Right renal cortex interstitium (tissue), 3 donors: ENCODE measurements around the gene MYL4. TPM values are rescaled to one million over a fixed set of nuclear protein-coding genes. Genes with fewer than 3 reads are reported as not detected.
"Not testable (repeated sequence)": the region's sequence is repeated elsewhere in the genome, so short reads cannot be mapped to it uniquely, and the experiment has no call there.

Experiments
- DNase-seq, 3 donors: peaks; one replicate each; pipeline ENCODE4 v3.0.0-alpha.2; 2013; ENCODE audit warnings: low read depth in 3 of 3, low spot score in 2 of 3
- polyA plus RNA-seq, 3 donors: library from polyadenylated mRNA; unstranded; fragments of 120-200 nt; gene quantifications; one replicate each; pipeline ENCODE4 v1.2.1, GENCODE V29; 2013; ENCODE audit not compliant: insufficient read length in 3 of 3

MYL4 gene
- polyA plus RNA-seq: 1 to 10 TPM; 3.6 to 6.6 (median 3.9) TPM

GRCh38 chr17:47208744-47209488, at the start of gene MYL4:
MYL4 (plus strand) TSS chr17:47209348; CDS start chr17:47209423, 75 bp downstream.
- DNase-seq: no peak

GRCh38 chr17:47162013-47162622, 47.0 kb upstream of the MYL4 start:
- no peak for DNase-seq

GRCh38 chr17:47164263-47164662, 44.9 kb upstream of the MYL4 start:
- DNase-seq: no peak

- no peak for DNase-seq
Observed at GRCh38 chr17:47165137-47165536, 44.0 kb upstream of the MYL4 start.

- not testable (repeated sequence) for DNase-seq
Observed at GRCh38 chr17:47166854-47167253, 42.3 kb upstream of the MYL4 start.

GRCh38 chr17:47168896-47169295, 40.3 kb upstream of the MYL4 start:
- DNase-seq: not testable (repeated sequence)

- no peak for DNase-seq
Observed at GRCh38 chr17:47170710-47171109, 38.4 kb upstream of the MYL4 start.

GRCh38 chr17:47172696-47173565, 36.2 kb upstream of the MYL4 start:
- DNase-seq: no peak

GRCh38 chr17:47174823-47175222, 34.3 kb upstream of the MYL4 start:
- not testable (repeated sequence) for DNase-seq

- no peak for DNase-seq
Observed at GRCh38 chr17:47176389-47176826, 32.7 kb upstream of the MYL4 start.

GRCh38 chr17:47177261-47177660, 31.9 kb upstream of the MYL4 start:
- no peak for DNase-seq

GRCh38 chr17:47179141-47179540, 30.0 kb upstream of the MYL4 start:
- DNase-seq: no peak

- DNase-seq: no peak
Observed at GRCh38 chr17:47180337-47180736, 28.8 kb upstream of the MYL4 start.

- not testable (repeated sequence) for DNase-seq
Observed at GRCh38 chr17:47180988-47181387, 28.2 kb upstream of the MYL4 start.

GRCh38 chr17:47184681-47185080, 24.5 kb upstream of the MYL4 start:
- DNase-seq: no peak

GRCh38 chr17:47188271-47188875, 20.8 kb upstream of the MYL4 start:
- DNase-seq: peak in 2 of 3 donors; percentile 40 to 65

- peak; percentile 99 to 100 (median 100) for DNase-seq
Observed at GRCh38 chr17:47188876-47189731, 20.0 kb upstream of the MYL4 start, which contains the start of gene CDC27. CDC27 (minus strand) TSS chr17:47189295; CDS start chr17:47189172, 123 bp downstream.

- no peak for DNase-seq
Observed at GRCh38 chr17:47189732-47190237, 19.4 kb upstream of the MYL4 start.

- no peak for DNase-seq
Observed at GRCh38 chr17:47190243-47190642, 18.9 kb upstream of the MYL4 start.
